K562 (cell line): ENCODE results near the gene MMP24OS. TPM values are rescaled to one million over a fixed set of nuclear protein-coding genes. Genes with fewer than 3 reads are reported as not detected.
A peak's percentile ranks its signal among the peaks of the same experiment; 100 is the strongest.

Source experiments
- AFF4 ChIP-seq: sonication (generic); formaldehyde crosslinking; IDR thresholded peaks from 2 replicates; pipeline ENCODE4 v1.8.0; 2023; ENCODE audit warnings: mild to moderate bottlenecking, missing genetic modification reagents
- ATF1 ChIP-seq, 2 experiments: fragments of 450-650 bp in 1 of 2; IDR thresholded peaks; 2 replicates each; pipeline ENCODE4 v1.6.1; 2016; ENCODE audit warnings: missing compliant biosample characterization in 1 of 2, missing genetic modification characterization in 1 of 2
- CTBP1 ChIP-seq: fragments of 450-650 bp; IDR thresholded peaks from 2 replicates; pipeline ENCODE4 v1.6.1; 2016; ENCODE audit warnings: borderline replicate concordance
- CTCF ChIP-seq, 3 experiments: IDR thresholded peaks in 2 of 3; conservative IDR thresholded peaks in 1 of 3; 2 replicates each; pipeline ENCODE4 v1.5.1; 2011 to 2012; ENCODE audit warnings: low read length in 3 of 3, mild to moderate bottlenecking in 3 of 3, control low read depth in 2 of 3, improper control_type of control experiment in 1 of 3, inconsistent platforms in 1 of 3, low read depth in 1 of 3, mixed read lengths in 1 of 3, moderate library complexity in 1 of 3; ENCODE audit not compliant: insufficient read depth in 2 of 3
- CTCFL ChIP-seq: IDR thresholded peaks from 2 replicates; pipeline ENCODE4 v1.6.1; 2011; ENCODE audit warnings: borderline replicate concordance, low read depth, mild to moderate bottlenecking, moderate library complexity, low read length; ENCODE audit not compliant: insufficient read depth, poor library complexity, severe bottlenecking
- JUN ChIP-seq, 2 experiments: sonication (generic) in 1 of 2; formaldehyde crosslinking in 1 of 2; IDR thresholded peaks; 2 replicates each; pipeline versions ENCODE4 v1.6.1 to v1.8.0; 2012 to 2022; ENCODE audit warnings: borderline replicate concordance in 2 of 2, mild to moderate bottlenecking in 2 of 2, improper control_type of control experiment in 1 of 2, low read depth in 1 of 2, low read length in 1 of 2, missing genetic modification reagents in 1 of 2
- KLF10 ChIP-seq: fragments of 250-450 bp; sonication (Bioruptor Pico); IDR thresholded peaks from 2 replicates; pipeline ENCODE4 v1.6.1; 2021; ENCODE audit warnings: matching md5 sums
- KLF16 ChIP-seq: IDR thresholded peaks from 2 replicates; pipeline ENCODE4 v1.6.1; 2016; ENCODE audit warnings: antibody characterized with exemption
- LCOR ChIP-seq: sonication (generic); formaldehyde crosslinking; IDR thresholded peaks from 2 replicates; pipeline ENCODE4 v1.8.0; 2022; ENCODE audit warnings: mild to moderate bottlenecking, missing genetic modification reagents
- MAZ ChIP-seq, 2 experiments: fragments of 450-650 bp in 1 of 2; sonication (generic) in 1 of 2; formaldehyde crosslinking; IDR thresholded peaks in 1 of 2; conservative IDR thresholded peaks in 1 of 2; 2 replicates each; pipeline versions ENCODE4 v1.4.0 to v1.5.0; 2020; ENCODE audit warnings: mild to moderate bottlenecking in 1 of 2, missing genetic modification reagents in 1 of 2
- PRPF4 ChIP-seq: fragments of 200-400 bp; formaldehyde crosslinking; IDR thresholded peaks from one replicate; pipeline ENCODE4 v1.6.1; 2017; ENCODE audit warnings: low read length, low read depth, mild to moderate bottlenecking; ENCODE audit not compliant: insufficient read depth, poor library complexity, severe bottlenecking
- RAD21 ChIP-seq, 2 experiments: fragments of 250-450 bp in 1 of 2; fragments of 450-650 bp in 1 of 2; sonication (Bioruptor Pico) in 1 of 2; formaldehyde crosslinking in 1 of 2; IDR thresholded peaks in 1 of 2; conservative IDR thresholded peaks in 1 of 2; 2 replicates each; pipeline versions ENCODE4 v1.4.0 to v1.8.0; 2020 to 2022; ENCODE audit warnings: mild to moderate bottlenecking in 2 of 2, moderate library complexity in 1 of 2
- RBM22 ChIP-seq: fragments of 200-400 bp; formaldehyde crosslinking; IDR thresholded peaks from 2 replicates; pipeline ENCODE4 v1.6.1; 2018; ENCODE audit warnings: low read length, low read depth; ENCODE audit not compliant: poor library complexity, severe bottlenecking
- ZFP36 ChIP-seq: fragments of 150-350 bp; IDR thresholded peaks from 2 replicates; pipeline ENCODE4 v1.6.1; 2018; ENCODE audit warnings: low read length, low read depth; ENCODE audit not compliant: partially characterized antibody
- ZNF146 ChIP-seq: IDR thresholded peaks from one replicate; pipeline ENCODE4 v1.6.1; 2018; ENCODE audit warnings: missing compliant biosample characterization; ENCODE audit not compliant: unreplicated experiment
- polyA plus RNA-seq, 8 experiments: library from polyadenylated mRNA; depleted of rRNA in 4 of 8; stranded (reverse) in 5 of 8; unstranded in 3 of 8; fragments of >200 nt; fragmentation: Nextera tagmentation in 2 of 8; fragmentation: Illumina TruSeq in 1 of 8; extraction: Ambion mirVana in 2 of 8; extraction: Trizol in 1 of 8; gene quantifications; 2 replicates each; pipeline versions ENCODE4 v1.2.1 to v1.2.3, GENCODE V29; 2011 to 2014; ENCODE audit warnings: inconsistent platforms in 1 of 8, missing spikeins in 1 of 8
- total RNA-seq, 7 experiments: library from RNA; depleted of rRNA in 6 of 7; stranded (reverse); fragments of >200 nt in 6 of 7; fragmentation: Illumina TruSeq in 2 of 7; extraction: Trizol in 2 of 7; gene quantifications; 2 replicates each; pipeline versions ENCODE4 v1.2.1 to v1.2.3, GENCODE V29; 2011 to 2021; ENCODE audit warnings: low replicate concordance in 1 of 7

Gene MMP24OS
- total and polyA plus RNA-seq, 9 of the 15 experiments (the other 6 are each of a cell fraction or from before 2014, with no cell fraction given): 0.92 to 41.5 (median 11.4) TPM

DNA sequence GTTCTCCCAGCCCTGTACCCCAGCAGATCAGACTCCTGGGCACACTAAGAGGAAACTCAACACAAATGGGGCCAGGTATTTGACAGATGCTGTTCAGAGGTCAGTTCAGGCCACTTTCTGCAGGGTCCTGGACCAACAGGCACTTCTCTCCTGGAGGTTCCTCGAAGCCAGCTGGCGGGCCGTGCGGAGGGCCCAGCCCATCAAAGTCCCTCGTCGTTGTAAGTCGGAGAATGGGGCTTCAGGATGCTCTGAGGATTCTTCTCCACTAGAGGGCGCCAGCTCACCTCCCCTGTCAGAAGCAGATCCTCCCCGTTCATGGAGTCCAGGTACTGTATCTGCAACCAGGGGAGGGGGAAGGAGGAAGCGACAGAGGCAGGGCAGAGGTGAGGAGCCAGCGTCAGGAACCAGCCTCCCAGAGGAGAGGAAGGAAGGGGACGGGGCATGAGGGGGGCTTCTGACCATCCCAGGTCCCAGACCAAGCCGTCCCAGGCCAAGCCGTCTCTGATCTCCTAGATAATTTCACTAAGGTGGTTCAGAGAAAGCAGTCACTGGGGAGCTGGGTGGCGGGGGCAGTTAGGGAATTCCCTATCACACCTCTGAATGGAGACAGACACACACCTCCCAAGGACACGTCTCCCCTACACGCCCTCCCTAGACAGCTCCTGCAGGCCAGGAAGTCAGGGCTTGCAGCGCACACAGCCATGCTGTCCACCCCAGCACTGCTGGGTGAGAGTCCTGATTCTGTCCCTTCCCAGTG is 26.0 kb upstream of the MMP24OS start (continued):
- TF ChIP-seq ATF1 (CRISPR knock-in tag; IDR thresholded peaks at IDR 0.05) (no peak), ATF1 (tag; IDR thresholded peaks at IDR 0.05) (0 out of 2 replicates have a peak, but pooled peaks have one; percentile 14), CTCF (IDR thresholded peaks at IDR 0.05 in 2 of 3, conservative IDR thresholded peaks at IDR 0.05 in 1 of 3; ENCODE audit: insufficient read depth in 2 of 3, low read depth in 1 of 3, low read length in 3 of 3) (peak; percentile 91 to 97 (median 96)), ZNF146 (CRISPR knock-in tag) (no peak), ZFP36 (peak; percentile 35), PRPF4 (no peak), RBM22 (no peak), LCOR (CRISPR knock-in tag) (0 out of 2 replicates have a peak, but pooled peaks have one; percentile 38), RAD21 (CRISPR knock-in tag; conservative IDR thresholded peaks at IDR 0.05 in 1 of 2, IDR thresholded peaks at IDR 0.05 in 1 of 2) (peak; percentile 83 to 91), CTCFL (peak; percentile 34), JUN (IDR thresholded peaks at IDR 0.05; ENCODE audit: borderline replicate concordance, low read depth, low read length) (0 out of 2 replicates have a peak, but pooled peaks have one; percentile 24), JUN (CRISPR knock-in tag; IDR thresholded peaks at IDR 0.05; ENCODE audit: borderline replicate concordance) (no peak), AFF4 (CRISPR knock-in tag) (0 out of 2 replicates have a peak, but pooled peaks have one; percentile 61), KLF16 (peak; percentile 38; the same call in 1 of the 2 replicates), CTBP1 (peak; percentile 88; the same call in 1 of the 2 replicates), MAZ (CRISPR knock-in tag; conservative IDR thresholded peaks at IDR 0.05 in 1 of 2, IDR thresholded peaks at IDR 0.05 in 1 of 2) (peak; percentile 36 to 81; a peak in 3 of 4 replicates), KLF10 (CRISPR knock-in tag) (no peak)
